ENCODE measurements around the gene NRDC. TPM values are rescaled to one million over a fixed set of nuclear protein-coding genes. Genes with fewer than 3 reads are reported as not detected.
A peak's percentile ranks its signal among the peaks of the same experiment; 100 is the strongest.

The NRDC gene
- total and polyA plus RNA-seq, 2 experiments from 2014 or later: 129 to 217 TPM

DNA sequence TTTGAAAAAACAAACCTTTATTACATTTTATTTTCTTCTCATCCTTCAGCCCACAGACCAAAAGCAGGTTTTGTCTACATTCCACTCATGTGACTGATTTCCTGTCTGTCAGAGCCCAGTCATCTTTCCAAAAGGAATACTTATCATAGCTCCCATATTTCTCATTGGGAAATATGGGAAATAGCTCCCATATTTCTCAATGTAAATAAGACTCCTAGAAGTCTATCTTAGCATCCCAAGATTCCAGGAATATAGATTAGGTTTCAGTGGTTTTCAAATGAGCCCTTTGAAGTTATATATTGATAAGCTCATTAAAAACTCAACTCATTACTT lies 19.1 kb upstream of the NRDC start:
- no peak overlapping the region for H3K27ac Mint-ChIP-seq
- H3K4me1 ChIP-seq (ENCODE audit: insufficient read depth): no peaks in the 10 kb centered on the region
- H3F3A ChIP-seq (replicated peaks; ENCODE audit: low read depth): no peaks in the 10 kb centered on the region
- TF ChIP-seq STAT1 (IDR thresholded peaks at IDR 0.05; ENCODE audit: unreplicated experiment) (no peak), EZH2phosphoT487 (IDR thresholded peaks at IDR 0.05; ENCODE audit: unreplicated experiment) (no peak), EZH2 (IDR thresholded peaks at IDR 0.05; ENCODE audit: low read depth, unreplicated experiment) (no peak), JUNB (IDR thresholded peaks at IDR 0.05; ENCODE audit: unreplicated experiment) (no peak), CREB1 (CRISPR knock-in tag; IDR thresholded peaks at IDR 0.05; ENCODE audit: low read depth) (no peak), NANOG (IDR thresholded peaks at IDR 0.05; ENCODE audit: borderline replicate concordance) (no peak), POLR2AphosphoS5 (IDR thresholded peaks at IDR 0.05; ENCODE audit: low read depth) (no peak), ZNF331 (CRISPR knock-in tag; IDR thresholded peaks at IDR 0.05; ENCODE audit: low read depth) (no peak), ZNF114 (CRISPR knock-in tag; IDR thresholded peaks at IDR 0.05) (no peak)
- TF ChIP-seq, protein P1, sequence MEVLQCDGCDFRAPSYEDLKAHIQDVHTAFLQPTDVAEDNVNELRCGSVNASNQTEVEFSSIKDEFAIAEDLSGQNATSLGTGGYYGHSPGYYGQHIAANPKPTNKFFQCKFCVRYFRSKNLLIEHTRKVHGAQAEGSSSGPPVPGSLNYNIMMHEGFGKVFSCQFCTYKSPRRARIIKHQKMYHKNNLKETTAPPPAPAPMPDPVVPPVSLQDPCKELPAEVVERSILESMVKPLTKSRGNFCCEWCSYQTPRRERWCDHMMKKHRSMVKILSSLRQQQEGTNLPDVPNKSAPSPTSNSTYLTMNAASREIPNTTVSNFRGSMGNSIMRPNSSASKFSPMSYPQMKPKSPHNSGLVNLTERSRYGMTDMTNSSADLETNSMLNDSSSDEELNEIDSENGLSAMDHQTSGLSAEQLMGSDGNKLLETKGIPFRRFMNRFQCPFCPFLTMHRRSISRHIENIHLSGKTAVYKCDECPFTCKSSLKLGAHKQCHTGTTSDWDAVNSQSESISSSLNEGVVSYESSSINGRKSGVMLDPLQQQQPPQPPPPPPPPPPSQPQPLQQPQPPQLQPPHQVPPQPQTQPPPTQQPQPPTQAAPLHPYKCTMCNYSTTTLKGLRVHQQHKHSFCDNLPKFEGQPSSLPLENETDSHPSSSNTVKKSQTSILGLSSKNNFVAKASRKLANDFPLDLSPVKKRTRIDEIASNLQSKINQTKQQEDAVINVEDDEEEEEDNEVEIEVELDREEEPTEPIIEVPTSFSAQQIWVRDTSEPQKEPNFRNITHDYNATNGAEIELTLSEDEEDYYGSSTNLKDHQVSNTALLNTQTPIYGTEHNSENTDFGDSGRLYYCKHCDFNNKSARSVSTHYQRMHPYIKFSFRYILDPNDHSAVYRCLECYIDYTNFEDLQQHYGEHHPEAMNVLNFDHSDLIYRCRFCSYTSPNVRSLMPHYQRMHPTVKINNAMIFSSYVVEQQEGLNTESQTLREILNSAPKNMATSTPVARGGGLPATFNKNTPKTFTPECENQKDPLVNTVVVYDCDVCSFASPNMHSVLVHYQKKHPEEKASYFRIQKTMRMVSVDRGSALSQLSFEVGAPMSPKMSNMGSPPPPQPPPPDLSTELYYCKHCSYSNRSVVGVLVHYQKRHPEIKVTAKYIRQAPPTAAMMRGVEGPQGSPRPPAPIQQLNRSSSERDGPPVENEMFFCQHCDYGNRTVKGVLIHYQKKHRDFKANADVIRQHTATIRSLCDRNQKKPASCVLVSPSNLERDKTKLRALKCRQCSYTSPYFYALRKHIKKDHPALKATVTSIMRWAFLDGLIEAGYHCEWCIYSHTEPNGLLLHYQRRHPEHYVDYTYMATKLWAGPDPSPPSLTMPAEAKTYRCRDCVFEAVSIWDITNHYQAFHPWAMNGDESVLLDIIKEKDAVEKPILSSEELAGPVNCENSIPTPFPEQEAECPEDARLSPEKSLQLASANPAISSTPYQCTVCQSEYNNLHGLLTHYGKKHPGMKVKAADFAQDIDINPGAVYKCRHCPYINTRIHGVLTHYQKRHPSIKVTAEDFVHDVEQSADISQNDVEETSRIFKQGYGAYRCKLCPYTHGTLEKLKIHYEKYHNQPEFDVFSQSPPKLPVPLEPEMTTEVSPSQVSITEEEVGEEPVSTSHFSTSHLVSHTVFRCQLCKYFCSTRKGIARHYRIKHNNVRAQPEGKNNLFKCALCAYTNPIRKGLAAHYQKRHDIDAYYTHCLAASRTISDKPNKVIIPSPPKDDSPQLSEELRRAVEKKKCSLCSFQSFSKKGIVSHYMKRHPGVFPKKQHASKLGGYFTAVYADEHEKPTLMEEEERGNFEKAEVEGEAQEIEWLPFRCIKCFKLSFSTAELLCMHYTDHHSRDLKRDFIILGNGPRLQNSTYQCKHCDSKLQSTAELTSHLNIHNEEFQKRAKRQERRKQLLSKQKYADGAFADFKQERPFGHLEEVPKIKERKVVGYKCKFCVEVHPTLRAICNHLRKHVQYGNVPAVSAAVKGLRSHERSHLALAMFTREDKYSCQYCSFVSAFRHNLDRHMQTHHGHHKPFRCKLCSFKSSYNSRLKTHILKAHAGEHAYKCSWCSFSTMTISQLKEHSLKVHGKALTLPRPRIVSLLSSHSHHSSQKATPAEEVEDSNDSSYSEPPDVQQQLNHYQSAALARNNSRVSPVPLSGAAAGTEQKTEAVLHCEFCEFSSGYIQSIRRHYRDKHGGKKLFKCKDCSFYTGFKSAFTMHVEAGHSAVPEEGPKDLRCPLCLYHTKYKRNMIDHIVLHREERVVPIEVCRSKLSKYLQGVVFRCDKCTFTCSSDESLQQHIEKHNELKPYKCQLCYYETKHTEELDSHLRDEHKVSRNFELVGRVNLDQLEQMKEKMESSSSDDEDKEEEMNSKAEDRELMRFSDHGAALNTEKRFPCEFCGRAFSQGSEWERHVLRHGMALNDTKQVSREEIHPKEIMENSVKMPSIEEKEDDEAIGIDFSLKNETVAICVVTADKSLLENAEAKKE (CRISPR knock-in tag; IDR thresholded peaks at IDR 0.05): no peak
- TF ChIP-seq, protein P2, sequence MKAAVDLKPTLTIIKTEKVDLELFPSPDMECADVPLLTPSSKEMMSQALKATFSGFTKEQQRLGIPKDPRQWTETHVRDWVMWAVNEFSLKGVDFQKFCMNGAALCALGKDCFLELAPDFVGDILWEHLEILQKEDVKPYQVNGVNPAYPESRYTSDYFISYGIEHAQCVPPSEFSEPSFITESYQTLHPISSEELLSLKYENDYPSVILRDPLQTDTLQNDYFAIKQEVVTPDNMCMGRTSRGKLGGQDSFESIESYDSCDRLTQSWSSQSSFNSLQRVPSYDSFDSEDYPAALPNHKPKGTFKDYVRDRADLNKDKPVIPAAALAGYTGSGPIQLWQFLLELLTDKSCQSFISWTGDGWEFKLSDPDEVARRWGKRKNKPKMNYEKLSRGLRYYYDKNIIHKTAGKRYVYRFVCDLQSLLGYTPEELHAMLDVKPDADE (IDR thresholded peaks at IDR 0.05): no peak
- TF ChIP-seq, protein P3, sequence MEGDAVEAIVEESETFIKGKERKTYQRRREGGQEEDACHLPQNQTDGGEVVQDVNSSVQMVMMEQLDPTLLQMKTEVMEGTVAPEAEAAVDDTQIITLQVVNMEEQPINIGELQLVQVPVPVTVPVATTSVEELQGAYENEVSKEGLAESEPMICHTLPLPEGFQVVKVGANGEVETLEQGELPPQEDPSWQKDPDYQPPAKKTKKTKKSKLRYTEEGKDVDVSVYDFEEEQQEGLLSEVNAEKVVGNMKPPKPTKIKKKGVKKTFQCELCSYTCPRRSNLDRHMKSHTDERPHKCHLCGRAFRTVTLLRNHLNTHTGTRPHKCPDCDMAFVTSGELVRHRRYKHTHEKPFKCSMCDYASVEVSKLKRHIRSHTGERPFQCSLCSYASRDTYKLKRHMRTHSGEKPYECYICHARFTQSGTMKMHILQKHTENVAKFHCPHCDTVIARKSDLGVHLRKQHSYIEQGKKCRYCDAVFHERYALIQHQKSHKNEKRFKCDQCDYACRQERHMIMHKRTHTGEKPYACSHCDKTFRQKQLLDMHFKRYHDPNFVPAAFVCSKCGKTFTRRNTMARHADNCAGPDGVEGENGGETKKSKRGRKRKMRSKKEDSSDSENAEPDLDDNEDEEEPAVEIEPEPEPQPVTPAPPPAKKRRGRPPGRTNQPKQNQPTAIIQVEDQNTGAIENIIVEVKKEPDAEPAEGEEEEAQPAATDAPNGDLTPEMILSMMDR (conservative IDR thresholded peaks at IDR 0.05; ENCODE audit: low read depth in 2 of 2): no peak
- TF ChIP-seq, protein P4, sequence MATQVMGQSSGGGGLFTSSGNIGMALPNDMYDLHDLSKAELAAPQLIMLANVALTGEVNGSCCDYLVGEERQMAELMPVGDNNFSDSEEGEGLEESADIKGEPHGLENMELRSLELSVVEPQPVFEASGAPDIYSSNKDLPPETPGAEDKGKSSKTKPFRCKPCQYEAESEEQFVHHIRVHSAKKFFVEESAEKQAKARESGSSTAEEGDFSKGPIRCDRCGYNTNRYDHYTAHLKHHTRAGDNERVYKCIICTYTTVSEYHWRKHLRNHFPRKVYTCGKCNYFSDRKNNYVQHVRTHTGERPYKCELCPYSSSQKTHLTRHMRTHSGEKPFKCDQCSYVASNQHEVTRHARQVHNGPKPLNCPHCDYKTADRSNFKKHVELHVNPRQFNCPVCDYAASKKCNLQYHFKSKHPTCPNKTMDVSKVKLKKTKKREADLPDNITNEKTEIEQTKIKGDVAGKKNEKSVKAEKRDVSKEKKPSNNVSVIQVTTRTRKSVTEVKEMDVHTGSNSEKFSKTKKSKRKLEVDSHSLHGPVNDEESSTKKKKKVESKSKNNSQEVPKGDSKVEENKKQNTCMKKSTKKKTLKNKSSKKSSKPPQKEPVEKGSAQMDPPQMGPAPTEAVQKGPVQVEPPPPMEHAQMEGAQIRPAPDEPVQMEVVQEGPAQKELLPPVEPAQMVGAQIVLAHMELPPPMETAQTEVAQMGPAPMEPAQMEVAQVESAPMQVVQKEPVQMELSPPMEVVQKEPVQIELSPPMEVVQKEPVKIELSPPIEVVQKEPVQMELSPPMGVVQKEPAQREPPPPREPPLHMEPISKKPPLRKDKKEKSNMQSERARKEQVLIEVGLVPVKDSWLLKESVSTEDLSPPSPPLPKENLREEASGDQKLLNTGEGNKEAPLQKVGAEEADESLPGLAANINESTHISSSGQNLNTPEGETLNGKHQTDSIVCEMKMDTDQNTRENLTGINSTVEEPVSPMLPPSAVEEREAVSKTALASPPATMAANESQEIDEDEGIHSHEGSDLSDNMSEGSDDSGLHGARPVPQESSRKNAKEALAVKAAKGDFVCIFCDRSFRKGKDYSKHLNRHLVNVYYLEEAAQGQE (IDR thresholded peaks at IDR 0.05; ENCODE audit: unreplicated experiment): no peak
- no peaks in the 10 kb centered on the region for H3K36me3 Mint-ChIP-seq (ENCODE audit: low read depth)
- H3K4me2 ChIP-seq: no peak overlapping the region
- no peak overlapping the region for H3K4me3 Mint-ChIP-seq
- H2AFZ ChIP-seq: no peak overlapping the region
- H3K27ac ChIP-seq (ENCODE audit: low read depth): peak overlapping the region; percentile 81; the same call in 1 of the 2 replicates
- H3K4me1 Mint-ChIP-seq: peaks cover 3% of the 10 kb centered on the region; the same call in 1 of the 3 replicates
- DNase-seq (ENCODE audit: low spot score) (no peak), ATAC-seq (no peak)
- no peaks in the 10 kb centered on the region for H3K27me3 ChIP-seq (ENCODE audit: insufficient read depth)
- H3K79me2 ChIP-seq (replicated peaks; ENCODE audit: insufficient read depth): no peaks in the 10 kb centered on the region
- H3K9me2 ChIP-seq (ENCODE audit: insufficient read depth): no peaks in the 10 kb centered on the region
- no peaks in the 10 kb centered on the region for H3K36me3 ChIP-seq (ENCODE audit: insufficient read depth)
- no peaks in the 10 kb centered on the region for H3K9me3 Mint-ChIP-seq
- H4K20me1 ChIP-seq (replicated peaks; ENCODE audit: insufficient read depth): no peaks in the 10 kb centered on the region
- no peak overlapping the region for H3K4me3 ChIP-seq
- H3K27me3 Mint-ChIP-seq (ENCODE audit: insufficient read depth, low read depth, poor library complexity): no peaks in the 10 kb centered on the region

Measured in GM23338 (cell line).